ENCODE measurements around the gene SPEF2. TPM values are rescaled to one million over a fixed set of nuclear protein-coding genes. Genes with fewer than 3 reads are reported as not detected.

SPEF2 gene
- total and polyA plus RNA-seq, 12 donors, result 3.3 to 19.7 (median 7.9) TPM

DNA sequence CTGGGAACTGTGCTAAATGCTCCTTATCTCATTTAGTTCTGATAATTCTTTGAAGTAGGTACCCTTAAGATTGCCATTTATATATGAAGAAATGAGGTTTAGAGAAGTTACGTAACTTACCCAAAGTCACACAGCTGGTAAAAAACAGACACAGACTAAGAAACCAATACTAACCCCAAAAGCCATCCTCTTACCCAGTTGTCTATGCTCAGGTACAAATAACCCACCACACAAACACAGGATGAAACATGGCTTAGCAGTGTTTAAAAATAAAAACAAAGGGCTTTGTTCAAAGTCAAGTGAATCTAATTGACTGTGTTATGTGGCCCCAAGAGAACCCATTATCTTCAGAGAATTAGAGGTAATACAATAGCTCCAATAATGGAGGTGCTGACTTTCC, 202.0 kb downstream of the SPEF2 start:
- TF ChIP-seq POLR2A (IDR thresholded peaks at IDR 0.05) (no peak), CTCF (IDR thresholded peaks at IDR 0.05) (no peak)
- intact Hi-C loops (cut with DNase I), result no loop called here
- no peaks in the 10 kb centered on the region for H3K36me3 ChIP-seq (replicated peaks in 1 of 2)
- no peak overlapping the region for H3K4me3 ChIP-seq
- DNase-seq, result no peak
- H3K4me1 ChIP-seq (replicated peaks in 1 of 2), result no peaks in the 10 kb centered on the region
- H3K27ac ChIP-seq, result no peak overlapping the region
- H3K9me3 ChIP-seq (replicated peaks in 1 of 3), result no peaks in the 10 kb centered on the region
- no peaks in the 10 kb centered on the region for H3K27me3 ChIP-seq
- 88 to 96% (median 93%) methylated on average over 1 of the region's 1 CpG for WGBS, 4 donors

GRCh38 chr5:35820735-35821134, 203.1 kb downstream of the SPEF2 start:
- H3K4me1 ChIP-seq (replicated peaks in 1 of 2), result no peaks in the 10 kb centered on the region
- no peaks in the 10 kb centered on the region for H3K36me3 ChIP-seq (replicated peaks in 1 of 2)
- intact Hi-C loops (cut with DNase I), result no loop called here
- no peak for TF ChIP-seq POLR2A (IDR thresholded peaks at IDR 0.05)
- no peak for TF ChIP-seq CTCF (IDR thresholded peaks at IDR 0.05)
- no peaks in the 10 kb centered on the region for H3K9me3 ChIP-seq (replicated peaks in 1 of 3)
- no peaks in the 10 kb centered on the region for H3K27me3 ChIP-seq
- H3K4me3 ChIP-seq, result no peak overlapping the region
- no peak for DNase-seq
- 63 to 80% (median 72%) methylated on average over 4 of the region's 4 CpGs for WGBS, 4 donors
- H3K27ac ChIP-seq, result no peak overlapping the region

DNA sequence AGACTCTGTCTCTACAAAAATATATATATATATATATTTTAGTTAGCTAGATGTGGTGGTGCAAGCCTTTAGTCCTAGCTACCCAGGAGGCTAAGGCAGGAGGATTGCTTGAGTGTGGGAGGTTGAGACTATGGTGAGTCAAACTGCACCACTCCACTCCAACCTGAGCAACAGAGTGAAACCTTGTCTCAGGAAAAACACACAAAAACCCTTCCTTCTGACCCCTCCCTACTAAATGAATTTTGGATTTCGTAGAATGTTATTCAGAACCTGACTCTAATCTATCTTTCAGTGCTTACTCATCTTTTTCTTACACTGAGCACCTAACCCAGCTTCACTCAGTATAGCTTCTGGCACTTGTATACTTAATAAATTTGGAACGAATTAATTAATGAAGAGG, 203.8 kb downstream of the SPEF2 start:
- DNase-seq, result no peak
- 59 to 80% (median 69%) methylated on average over 2 of the region's 2 CpGs for WGBS, 4 donors

GRCh38 chr5:35822511-35822910, 204.8 kb downstream of the SPEF2 start:
- TF ChIP-seq CTCF (IDR thresholded peaks at IDR 0.05) (no peak), POLR2A (IDR thresholded peaks at IDR 0.05) (no peak)
- intact Hi-C loops (cut with DNase I), result no loop called here
- DNase-seq, result no peak
- H3K27me3 ChIP-seq, result no peaks in the 10 kb centered on the region
- no peak overlapping the region for H3K4me3 ChIP-seq
- no peak overlapping the region for H3K27ac ChIP-seq
- no peaks in the 10 kb centered on the region for H3K4me1 ChIP-seq (replicated peaks in 1 of 2)
- H3K9me3 ChIP-seq (replicated peaks in 1 of 3), result no peaks in the 10 kb centered on the region
- H3K36me3 ChIP-seq (replicated peaks in 1 of 2), result no peaks in the 10 kb centered on the region
- 83 to 94% (median 88%) methylated on average over 7 to 8 of the region's 8 CpGs for WGBS, 4 donors

More for the DNA sequence above, 203.8 kb downstream of the SPEF2 start:
- no peaks in the 10 kb centered on the region for H3K36me3 ChIP-seq (replicated peaks in 1 of 2)
- no peaks in the 10 kb centered on the region for H3K9me3 ChIP-seq (replicated peaks in 1 of 3)
- intact Hi-C loops (cut with DNase I), result no loop called here
- H3K4me1 ChIP-seq (replicated peaks in 1 of 2), result no peaks in the 10 kb centered on the region
- H3K27me3 ChIP-seq, result no peaks in the 10 kb centered on the region
- H3K27ac ChIP-seq, result no peak overlapping the region
- TF ChIP-seq CTCF (IDR thresholded peaks at IDR 0.05) (no peak), POLR2A (IDR thresholded peaks at IDR 0.05) (no peak)
- no peak overlapping the region for H3K4me3 ChIP-seq
